K562 (cell line): Measurements from ENCODE around the gene PDGFD. TPM values are rescaled to one million over a fixed set of nuclear protein-coding genes. Genes with fewer than 3 reads are reported as not detected.

Source experiments
- ATAC-seq: fragments of 200-7000 bp; cut with Tn5 transposase; 3 replicates; pipeline ENCODE4 v1.9.1; 2020; ENCODE audit warnings: moderate library complexity
- BruUV-seq: library from RNA; stranded (reverse); fragments of 400-500 nt; replicated peaks from 2 replicates; lab custom pipeline; 2021; lab: Mats Ljungman, UMichigan
- CTCF ChIA-PET: fragments of 300-600 bp; formaldehyde crosslinking; extraction: SDS; loops from one replicate; lab custom pipeline; 2021; ENCODE audit warnings: low intra/inter-chr PET ratio; lab: Yijun Ruan, JAX
- POLR2A ChIA-PET: fragments of 300-600, 350-650 bp; sonication (Branson Sonifier 250); formaldehyde crosslinking; extraction: SDS; loops from one replicate; lab custom pipeline; 2021; ENCODE audit warnings: antibody characterized with exemption, inconsistent platforms; lab: Yijun Ruan, JAX
- DNase-seq, 4 experiments: peaks; one replicate each; pipeline versions ENCODE4 v3.0.0 to v3.0.0-alpha.2; 2011 to 2018; ENCODE audit warnings: low spot score in 3 of 4, mixed read lengths in 3 of 4; ENCODE audit errors: extremely low read depth in 1 of 4
- FAIRE-seq: peaks from 2 replicates; lab custom pipeline; 2011; peaks lifted over from hg19 to GRCh38; lab: Jason Lieb, UNC
- H2AFZ ChIP-seq: 2 replicates; pipeline ENCODE4 v1.6.0; 2011; ENCODE audit warnings: low read depth, low read length, control low read depth, inconsistent platforms
- H3K27ac ChIP-seq: fragments of 200-600 bp; 3 replicates; pipeline ENCODE4 v1.8.0; 2011; ENCODE audit warnings: low read depth, mild to moderate bottlenecking, control low read depth, inconsistent platforms, low read length, moderate library complexity, mixed read lengths; ENCODE audit errors: extremely low read depth
- H3K27me3 ChIP-seq, 2 experiments: fragments of 300-600 bp in 1 of 2; 2 replicates in 1 of 2; 3 replicates in 1 of 2; pipeline versions ENCODE4 v1.6.0 to v1.8.0; 2011; ENCODE audit warnings: inconsistent platforms in 2 of 2, low read length in 2 of 2, mild to moderate bottlenecking in 1 of 2, mixed read lengths in 1 of 2, moderate library complexity in 1 of 2; ENCODE audit not compliant: control insufficient read depth in 2 of 2, insufficient read depth in 2 of 2
- H3K36me3 ChIP-seq: fragments of 300-600 bp; 3 replicates; pipeline ENCODE4 v1.8.0; 2011; ENCODE audit warnings: mild to moderate bottlenecking, low read length, inconsistent platforms; ENCODE audit not compliant: control insufficient read depth, insufficient read depth
- H3K4me1 ChIP-seq, 2 experiments: fragments of 200-600 bp in 1 of 2; replicated peaks in 1 of 2; 2 replicates in 1 of 2; 3 replicates in 1 of 2; pipeline versions ENCODE4 v1.5.1 to v1.8.0; 2011; ENCODE audit warnings: inconsistent platforms in 2 of 2, low read length in 2 of 2, mild to moderate bottlenecking in 1 of 2, mixed read lengths in 1 of 2, moderate library complexity in 1 of 2; ENCODE audit not compliant: control insufficient read depth in 2 of 2, insufficient read depth in 2 of 2
- H3K4me2 ChIP-seq: 2 replicates; pipeline ENCODE4 v1.6.1; 2011; ENCODE audit warnings: low read length, control low read depth, inconsistent platforms, mixed read lengths; ENCODE audit not compliant: insufficient read depth
- H3K4me3 ChIP-seq: fragments of 200-600 bp; sonication (generic), shearing (Covaris generic); 2 replicates; pipeline ENCODE4 v1.5.1; 2016; ENCODE audit warnings: control low read depth, inconsistent platforms
- H3K79me2 ChIP-seq: fragments of 200-600 bp; 3 replicates; pipeline ENCODE4 v1.8.0; 2011; ENCODE audit warnings: low read length, inconsistent platforms; ENCODE audit not compliant: control insufficient read depth, insufficient read depth
- H3K9ac ChIP-seq, 2 experiments: 2 replicates each; pipeline versions ENCODE4 v1.6.0 to v1.6.1; 2011; ENCODE audit warnings: low read depth in 2 of 2, low read length in 2 of 2, control low read depth in 1 of 2, inconsistent platforms in 1 of 2, mild to moderate bottlenecking in 1 of 2, mixed read lengths in 1 of 2; ENCODE audit not compliant: insufficient read depth in 1 of 2
- H3K9me1 ChIP-seq: one replicate; pipeline ENCODE4 v1.6.0; 2011; ENCODE audit warnings: inconsistent platforms, mild to moderate bottlenecking, low read length, moderate library complexity; ENCODE audit not compliant: control insufficient read depth, insufficient read depth
- H3K9me3 ChIP-seq: replicated peaks from 2 replicates; pipeline ENCODE4 v1.5.1; 2011; ENCODE audit warnings: low read depth, low read length, inconsistent platforms; ENCODE audit not compliant: control insufficient read depth, insufficient read depth
- H4K20me1 ChIP-seq: replicated peaks from 2 replicates; pipeline ENCODE4 v1.6.1; 2011; ENCODE audit warnings: low read length, inconsistent platforms, mixed read lengths; ENCODE audit not compliant: control insufficient read depth, insufficient read depth
- ARID1B ChIP-seq: fragments of 450-650 bp; IDR thresholded peaks from 2 replicates; pipeline ENCODE4 v1.6.1; 2016; ENCODE audit warnings: antibody characterized with exemption, mild to moderate bottlenecking, inconsistent platforms
- CBFB ChIP-seq: sonication (generic); formaldehyde crosslinking; IDR thresholded peaks from 2 replicates; pipeline ENCODE4 v1.4.0; 2020; ENCODE audit warnings: mild to moderate bottlenecking, missing genetic modification reagents
- DDX20 ChIP-seq: fragments of 450-650 bp; IDR thresholded peaks from 2 replicates; pipeline ENCODE4 v1.6.1; 2016; ENCODE audit warnings: missing genetic modification characterization, low read depth, mild to moderate bottlenecking, missing compliant biosample characterization, moderate library complexity
- GABPB2 ChIP-seq: fragments of 250-450 bp; sonication (Bioruptor Pico); conservative IDR thresholded peaks from 2 replicates; pipeline ENCODE4 v1.5.1; 2021; ENCODE audit warnings: mild to moderate bottlenecking
- NFE2 ChIP-seq: IDR thresholded peaks from 2 replicates; pipeline ENCODE4 v1.6.1; 2014; ENCODE audit warnings: antibody characterized with exemption, low read depth
- RBM14 ChIP-seq: fragments of 200-400 bp; formaldehyde crosslinking; IDR thresholded peaks from 2 replicates; pipeline ENCODE4 v1.6.1; 2018; ENCODE audit warnings: low read depth, mild to moderate bottlenecking, low read length, moderate library complexity, borderline replicate concordance; ENCODE audit not compliant: insufficient read depth
- TAF1 ChIP-seq: IDR thresholded peaks from 2 replicates; pipeline ENCODE4 v1.6.1; 2011; ENCODE audit warnings: mild to moderate bottlenecking, low read length, moderate library complexity; ENCODE audit not compliant: insufficient read depth, control insufficient read depth, severe bottlenecking; ENCODE audit errors: extremely low read depth
- TCF3 ChIP-seq: sonication (generic); formaldehyde crosslinking; IDR thresholded peaks from 2 replicates; pipeline ENCODE4 v1.4.0; 2020; ENCODE audit warnings: mild to moderate bottlenecking, missing genetic modification reagents
- WGBS: fragments of 100-300 bp; shearing (Covaris generic); methylation state at CpG from one replicate; pipeline ENCODE4 v1.1.6; 2016; ENCODE audit warnings: low coverage, mixed read lengths; ENCODE audit not compliant: insufficient coverage; ENCODE audit errors: missing lambda C conversion rate; 5-methylcytosine and 5-hydroxymethylcytosine counted together
- in situ Hi-C: fragments of 300-500 bp; cut with MboI; formaldehyde crosslinking; loops from 4 replicates; pipeline ENCODE4 v1.15.0; 2018; ENCODE audit warnings: inconsistent platforms, mixed read lengths
- intact Hi-C: fragments of 100-400 bp; cut with micrococcal nuclease; formaldehyde crosslinking; loops from 2 replicates; pipeline ENCODE4 v1.14.2; 2022
- polyA plus RNA-seq, 8 experiments: library from polyadenylated mRNA; depleted of rRNA in 4 of 8; stranded (reverse) in 5 of 8; unstranded in 3 of 8; fragments of >200 nt; fragmentation: Nextera tagmentation in 2 of 8; fragmentation: Illumina TruSeq in 1 of 8; extraction: Ambion mirVana in 2 of 8; extraction: Trizol in 1 of 8; gene quantifications; 2 replicates each; pipeline versions ENCODE4 v1.2.1 to v1.2.3, GENCODE V29; 2011 to 2014; ENCODE audit warnings: inconsistent platforms in 1 of 8, missing spikeins in 1 of 8
- total RNA-seq, 7 experiments: library from RNA; depleted of rRNA in 6 of 7; stranded (reverse); fragments of >200 nt in 6 of 7; fragmentation: Illumina TruSeq in 2 of 7; extraction: Trizol in 2 of 7; gene quantifications; 2 replicates each; pipeline versions ENCODE4 v1.2.1 to v1.2.3, GENCODE V29; 2011 to 2021; ENCODE audit warnings: low replicate concordance in 1 of 7
- TF ChIP-seq, protein P1 (sequence below), 2 experiments: fragments of 200-800 bp in 1 of 2; sonication (Bioruptor generic) in 1 of 2; sonication (generic) in 1 of 2; formaldehyde crosslinking in 1 of 2; IDR thresholded peaks in 1 of 2; conservative IDR thresholded peaks in 1 of 2; 2 replicates each; pipeline versions ENCODE4 v1.5.0 to v1.6.1; 2016 to 2020; ENCODE audit warnings: missing compliant biosample characterization in 1 of 2, missing genetic modification characterization in 1 of 2, missing genetic modification reagents in 1 of 2

PDGFD gene
- total and polyA plus RNA-seq, 9 of the 15 experiments (the other 6 are each of a cell fraction or from before 2014, with no cell fraction given) = 0.11 TPM; not detected in 8

DNA sequence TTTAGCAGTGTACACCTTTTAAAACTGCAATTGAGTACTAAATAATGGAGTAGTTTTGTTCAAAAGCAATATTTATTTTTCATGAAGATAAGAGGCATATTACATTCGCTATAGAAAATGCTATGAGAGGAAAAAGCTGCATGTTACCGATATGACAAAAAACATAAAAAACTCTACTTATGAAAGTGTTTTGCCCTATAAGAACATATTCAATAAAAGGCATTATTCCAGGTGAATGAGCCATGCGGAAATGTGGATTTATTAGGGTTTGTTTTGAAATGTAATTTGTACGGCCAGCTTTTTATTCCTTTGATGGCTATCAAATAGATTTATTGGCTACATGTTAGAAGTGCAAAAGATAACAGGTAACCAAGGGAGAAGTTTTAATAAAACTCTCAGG lies 256.8 kb downstream of the PDGFD start (continued):
- no peak for TF ChIP-seq DDX20 (tag)
- no peak for TF ChIP-seq CBFB (CRISPR knock-in tag)
- TF ChIP-seq NFE2 = no peak
- TF ChIP-seq ARID1B = no peak
- no peak for TF ChIP-seq RBM14
- TF ChIP-seq TCF3 (CRISPR knock-in tag) = no peak

DNA sequence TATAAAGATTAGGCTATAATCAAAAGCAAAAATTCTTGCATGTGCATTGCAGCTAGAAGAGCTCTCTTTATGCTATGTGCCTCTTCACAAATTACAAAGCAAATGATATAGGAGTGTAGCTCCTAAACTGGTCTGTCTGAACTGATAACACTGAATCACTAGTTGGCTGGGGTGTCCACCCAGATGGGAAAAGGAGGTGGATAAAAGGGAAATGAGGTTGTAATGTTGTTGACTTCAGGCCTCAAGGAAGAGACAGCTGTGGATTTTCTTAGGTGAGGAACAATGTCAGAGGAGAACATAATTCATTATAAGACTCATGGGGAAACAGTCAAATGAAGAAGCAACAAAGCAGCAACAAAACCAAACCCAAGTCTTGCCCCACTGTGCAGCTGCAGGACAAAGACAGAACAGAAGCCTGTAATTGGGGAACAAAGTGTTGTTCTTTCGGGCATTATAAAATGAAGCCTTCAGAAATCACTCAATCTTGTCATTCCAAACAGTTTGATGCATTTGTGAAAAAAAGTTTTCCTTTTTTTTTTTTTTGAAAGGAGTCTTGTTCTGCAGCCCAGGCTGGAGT lies 257.6 kb downstream of the PDGFD start:
- no peaks in the 10 kb centered on the region for H3K4me1 ChIP-seq
- H4K20me1 ChIP-seq = no peaks in the 10 kb centered on the region
- no peak overlapping the region for H3K9ac ChIP-seq
- 10% methylated on average over 1 of the region's 1 CpG for WGBS
- DNase-seq (no peak), ATAC-seq (no peak), FAIRE-seq (no peak)
- TF ChIP-seq, protein P1, sequence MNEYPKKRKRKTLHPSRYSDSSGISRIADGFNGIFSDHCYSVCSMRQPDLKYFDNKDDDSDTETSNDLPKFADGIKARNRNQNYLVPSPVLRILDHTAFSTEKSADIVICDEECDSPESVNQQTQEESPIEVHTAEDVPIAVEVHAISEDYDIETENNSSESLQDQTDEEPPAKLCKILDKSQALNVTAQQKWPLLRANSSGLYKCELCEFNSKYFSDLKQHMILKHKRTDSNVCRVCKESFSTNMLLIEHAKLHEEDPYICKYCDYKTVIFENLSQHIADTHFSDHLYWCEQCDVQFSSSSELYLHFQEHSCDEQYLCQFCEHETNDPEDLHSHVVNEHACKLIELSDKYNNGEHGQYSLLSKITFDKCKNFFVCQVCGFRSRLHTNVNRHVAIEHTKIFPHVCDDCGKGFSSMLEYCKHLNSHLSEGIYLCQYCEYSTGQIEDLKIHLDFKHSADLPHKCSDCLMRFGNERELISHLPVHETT (CRISPR knock-in tag; conservative IDR thresholded peaks at IDR 0.05 in 1 of 2, IDR thresholded peaks at IDR 0.05 in 1 of 2) = no peak
- TF ChIP-seq GABPB2 (no peak), TAF1 (no peak)
- no peak overlapping the region for H3K27ac ChIP-seq
- no peaks in the 10 kb centered on the region for H3K9me3 ChIP-seq
- ChIA-PET POLR2A (no interaction called here), CTCF (no interaction called here)
- no TSS peak for BruUV-seq
- H3K79me2 ChIP-seq = no peaks in the 10 kb centered on the region
- H2AFZ ChIP-seq = no peak overlapping the region
- H3K27me3 ChIP-seq = no peaks in the 10 kb centered on the region
- intact Hi-C loops = no loop called here
- H3K36me3 ChIP-seq = no peaks in the 10 kb centered on the region
- in situ Hi-C loops = no loop called here
- no peak overlapping the region for H3K4me3 ChIP-seq
- no peaks in the 10 kb centered on the region for H3K9me1 ChIP-seq
- H3K4me2 ChIP-seq = no peak overlapping the region
